H9 (cell line): Measurements from ENCODE around the gene PIK3R5. TPM values are rescaled to one million over a fixed set of nuclear protein-coding genes. Genes with fewer than 3 reads are reported as not detected.

ENCODE experiments used
- DNase-seq: peaks from one replicate; pipeline ENCODE4 v3.0.0-alpha.2; 2017
- H2AFZ ChIP-seq: one replicate; pipeline ENCODE4 v1.6.1; 2013; ENCODE audit warnings: mild to moderate bottlenecking, low read length, control low read depth, moderate library complexity
- H2AK5ac ChIP-seq: 2 replicates; pipeline ENCODE4 v1.6.1; 2013; ENCODE audit warnings: low read length, control low read depth, mixed read lengths; ENCODE audit not compliant: insufficient read length
- H2BK120ac ChIP-seq: one replicate; pipeline ENCODE4 v1.6.1; 2013; ENCODE audit warnings: low read depth, mild to moderate bottlenecking, low read length, control low read depth, inconsistent platforms; ENCODE audit not compliant: poor library complexity, severe bottlenecking
- H2BK12ac ChIP-seq: 2 replicates; pipeline ENCODE4 v1.6.1; 2013; ENCODE audit warnings: low read length, control low read depth, mixed read lengths, low read depth; ENCODE audit not compliant: insufficient read length
- H2BK15ac ChIP-seq: 2 replicates; pipeline ENCODE4 v1.6.1; 2013; ENCODE audit warnings: low read depth, low read length, control low read depth
- H2BK20ac ChIP-seq: one replicate; pipeline ENCODE4 v1.6.1; 2013; ENCODE audit warnings: low read depth, mild to moderate bottlenecking, low read length, control low read depth, inconsistent platforms; ENCODE audit not compliant: poor library complexity, severe bottlenecking
- H2BK5ac ChIP-seq: 2 replicates; pipeline ENCODE4 v1.6.1; 2013; ENCODE audit warnings: low read length, control low read depth, mixed read lengths; ENCODE audit not compliant: insufficient read length
- H3K14ac ChIP-seq: 2 replicates; pipeline ENCODE4 v1.6.1; 2013; ENCODE audit warnings: low read length, control low read depth; ENCODE audit not compliant: insufficient read depth
- H3K18ac ChIP-seq: 2 replicates; pipeline ENCODE4 v1.6.1; 2013; ENCODE audit warnings: low read depth, mild to moderate bottlenecking, mixed read lengths, low read length, control low read depth; ENCODE audit not compliant: insufficient read length
- H3K23ac ChIP-seq: 2 replicates; pipeline ENCODE4 v1.6.1; 2013; ENCODE audit warnings: low read length, control low read depth, mixed read lengths, low read depth; ENCODE audit not compliant: insufficient read length
- H3K23me2 ChIP-seq: 2 replicates; pipeline ENCODE4 v1.6.1; 2013; ENCODE audit warnings: low read depth, mild to moderate bottlenecking, mixed read lengths, low read length, control low read depth; ENCODE audit not compliant: insufficient read length, poor library complexity, severe bottlenecking
- H3K27ac ChIP-seq: 2 replicates; pipeline ENCODE4 v1.5.1; 2013; ENCODE audit warnings: low read length, control low read depth, mixed read lengths, low read depth; ENCODE audit not compliant: insufficient read length
- H3K27me3 ChIP-seq: 2 replicates; pipeline ENCODE4 v1.6.1; 2013; ENCODE audit warnings: low read length, control low read depth, inconsistent platforms; ENCODE audit not compliant: insufficient read depth
- H3K4ac ChIP-seq: 2 replicates; pipeline ENCODE4 v1.6.1; 2013; ENCODE audit warnings: low read depth, mild to moderate bottlenecking, control low read depth, inconsistent platforms, low read length, moderate library complexity
- H3K4me1 ChIP-seq: 2 replicates; pipeline ENCODE4 v1.6.1; 2013; ENCODE audit warnings: low read length, control low read depth, inconsistent platforms; ENCODE audit not compliant: insufficient read depth
- H3K4me2 ChIP-seq: 2 replicates; pipeline ENCODE4 v1.6.1; 2013; ENCODE audit warnings: low read length, control low read depth, mixed read lengths; ENCODE audit not compliant: insufficient read length, insufficient read depth
- H3K56ac ChIP-seq: 2 replicates; pipeline ENCODE4 v1.6.1; 2013; ENCODE audit warnings: low read depth, mild to moderate bottlenecking, mixed read lengths, low read length, control low read depth; ENCODE audit not compliant: insufficient read length
- H3K79me1 ChIP-seq: 2 replicates; pipeline ENCODE4 v1.6.1; 2013; ENCODE audit warnings: low read depth, mild to moderate bottlenecking, moderate library complexity, low read length, control low read depth, inconsistent platforms; ENCODE audit not compliant: insufficient read depth, poor library complexity, severe bottlenecking
- H3K79me2 ChIP-seq: 2 replicates; pipeline ENCODE4 v1.6.1; 2013; ENCODE audit warnings: low read length, control low read depth, inconsistent platforms; ENCODE audit not compliant: insufficient read depth
- H3K9ac ChIP-seq: 2 replicates; pipeline ENCODE4 v1.6.1; 2013; ENCODE audit warnings: low read length, control low read depth, mixed read lengths; ENCODE audit not compliant: insufficient read length; ENCODE audit errors: extremely low read depth
- H3K9me3 ChIP-seq: one replicate; pipeline ENCODE4 v1.6.1; 2013; ENCODE audit warnings: low read depth, low read length, inconsistent platforms; ENCODE audit not compliant: control insufficient read depth
- H3T11ph ChIP-seq: one replicate; pipeline ENCODE4 v1.6.1; 2013; ENCODE audit warnings: mild to moderate bottlenecking, low read length, control low read depth, inconsistent platforms
- H4K20me1 ChIP-seq: one replicate; pipeline ENCODE4 v1.6.1; 2013; ENCODE audit not compliant: control insufficient read depth, insufficient read length, insufficient read depth
- H4K5ac ChIP-seq: 2 replicates; pipeline ENCODE4 v1.6.1; 2013; ENCODE audit warnings: low read depth, mild to moderate bottlenecking, mixed read lengths, low read length, control low read depth; ENCODE audit not compliant: insufficient read length
- H4K8ac ChIP-seq: replicated peaks from 2 replicates; pipeline ENCODE4 v1.6.1; 2013; ENCODE audit warnings: low read length, control low read depth, mixed read lengths, low read depth; ENCODE audit not compliant: insufficient read length
- H4K91ac ChIP-seq: 2 replicates; pipeline ENCODE4 v1.6.1; 2013; ENCODE audit warnings: low read depth, mild to moderate bottlenecking, moderate library complexity, mixed read lengths, low read length, control low read depth; ENCODE audit not compliant: insufficient read length
- H3K27ac Mint-ChIP-seq, 3 experiments: 2 replicates in 2 of 3; 3 replicates in 1 of 3; pipeline ENCODE4 v1.8.0; 2020 to 2021; ENCODE audit warnings: mixed read lengths in 3 of 3, mild to moderate bottlenecking in 1 of 3, moderate library complexity in 1 of 3
- H3K27me3 Mint-ChIP-seq: 2 replicates; pipeline ENCODE4 v1.8.0; 2021; ENCODE audit warnings: low read depth, mild to moderate bottlenecking, moderate library complexity, mixed read lengths
- H3K36me3 Mint-ChIP-seq, 3 experiments: 2 replicates in 2 of 3; 3 replicates in 1 of 3; pipeline ENCODE4 v1.8.0; 2020 to 2021; ENCODE audit warnings: low read depth in 3 of 3, mixed read lengths in 3 of 3; ENCODE audit not compliant: insufficient read depth in 1 of 3
- H3K4me1 Mint-ChIP-seq, 2 experiments: 2 replicates each; pipeline ENCODE4 v1.8.0; 2020; ENCODE audit warnings: mixed read lengths in 2 of 2
- H3K4me3 Mint-ChIP-seq, 2 experiments: 2 replicates in 1 of 2; 3 replicates in 1 of 2; pipeline ENCODE4 v1.8.0; 2020 to 2021; ENCODE audit warnings: mild to moderate bottlenecking in 2 of 2, mixed read lengths in 2 of 2, moderate library complexity in 1 of 2
- H3K9me3 Mint-ChIP-seq, 2 experiments: 2 replicates in 1 of 2; 3 replicates in 1 of 2; pipeline ENCODE4 v1.8.0; 2020; ENCODE audit warnings: mild to moderate bottlenecking in 2 of 2, mixed read lengths in 2 of 2, moderate library complexity in 1 of 2
- WGBS: extraction: QIAGEN DNeasy Blood & Tissue Kit; methylation state at CpG from one replicate; pipeline ENCODE4 v1.1.7; 2013; ENCODE audit warnings: missing lambda C conversion rate, low lambda C conversion rate, mixed read lengths; ENCODE audit not compliant: insufficient read length; ENCODE audit errors: extremely low coverage; 5-methylcytosine and 5-hydroxymethylcytosine counted together
- total RNA-seq: library from RNA; stranded (reverse); gene quantifications from 2 replicates; pipeline ENCODE4 v1.2.1, GENCODE V29; 2021
- TF ChIP-seq, protein P1 (sequence below): fragments of 200-600 bp; sonication (generic); conservative IDR thresholded peaks from 3 replicates; pipeline ENCODE4 v1.8.0; 2021; ENCODE audit warnings: antibody characterized with exemption, mild to moderate bottlenecking

PIK3R5 gene
- total RNA-seq, 1 experiment from 2014 or later: 1.4 TPM

- no peak overlapping the region for H3K14ac ChIP-seq
- H3K27me3 ChIP-seq: no peaks in the 10 kb centered on the region
- H2BK5ac ChIP-seq: no peak overlapping the region
- H3K4ac ChIP-seq: no peak overlapping the region
- H2BK20ac ChIP-seq: no peak overlapping the region
- no CpG with 5 or more reads among the region's 3 CpGs for WGBS
- H3K79me2 ChIP-seq: no peaks in the 10 kb centered on the region
- no peaks in the 10 kb centered on the region for H3K4me1 Mint-ChIP-seq
- H3K27me3 Mint-ChIP-seq: peaks cover 6% of the 10 kb centered on the region
- TF ChIP-seq, protein P1, sequence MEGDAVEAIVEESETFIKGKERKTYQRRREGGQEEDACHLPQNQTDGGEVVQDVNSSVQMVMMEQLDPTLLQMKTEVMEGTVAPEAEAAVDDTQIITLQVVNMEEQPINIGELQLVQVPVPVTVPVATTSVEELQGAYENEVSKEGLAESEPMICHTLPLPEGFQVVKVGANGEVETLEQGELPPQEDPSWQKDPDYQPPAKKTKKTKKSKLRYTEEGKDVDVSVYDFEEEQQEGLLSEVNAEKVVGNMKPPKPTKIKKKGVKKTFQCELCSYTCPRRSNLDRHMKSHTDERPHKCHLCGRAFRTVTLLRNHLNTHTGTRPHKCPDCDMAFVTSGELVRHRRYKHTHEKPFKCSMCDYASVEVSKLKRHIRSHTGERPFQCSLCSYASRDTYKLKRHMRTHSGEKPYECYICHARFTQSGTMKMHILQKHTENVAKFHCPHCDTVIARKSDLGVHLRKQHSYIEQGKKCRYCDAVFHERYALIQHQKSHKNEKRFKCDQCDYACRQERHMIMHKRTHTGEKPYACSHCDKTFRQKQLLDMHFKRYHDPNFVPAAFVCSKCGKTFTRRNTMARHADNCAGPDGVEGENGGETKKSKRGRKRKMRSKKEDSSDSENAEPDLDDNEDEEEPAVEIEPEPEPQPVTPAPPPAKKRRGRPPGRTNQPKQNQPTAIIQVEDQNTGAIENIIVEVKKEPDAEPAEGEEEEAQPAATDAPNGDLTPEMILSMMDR: no peak
- no peaks in the 10 kb centered on the region for H3K79me1 ChIP-seq
- H4K5ac ChIP-seq: no peak overlapping the region
- no peak overlapping the region for H2BK15ac ChIP-seq
- no peaks in the 10 kb centered on the region for H3K4me1 ChIP-seq
- peaks cover 0 to 12% (median 4%) of the 10 kb centered on the region in 3 experiments; a peak in 3 of 7 replicates for H3K36me3 Mint-ChIP-seq
- H2AK5ac ChIP-seq: no peak overlapping the region
- no peak overlapping the region for H3K9ac ChIP-seq
- no peak overlapping the region for H3K4me3 Mint-ChIP-seq
- no peak overlapping the region for H3T11ph ChIP-seq
- H3K23ac ChIP-seq: no peak overlapping the region
- no peak overlapping the region for H3K27ac ChIP-seq
- H4K8ac ChIP-seq: no peak overlapping the region
- no peaks in the 10 kb centered on the region for H3K23me2 ChIP-seq
- no peaks in the 10 kb centered on the region for H3K9me3 ChIP-seq
- H3K9me3 Mint-ChIP-seq: peaks cover 11 to 18% of the 10 kb centered on the region in 2 experiments
- H3K18ac ChIP-seq: no peak overlapping the region
- H4K91ac ChIP-seq: no peak overlapping the region
- no peak overlapping the region for H2BK120ac ChIP-seq
- H3K4me2 ChIP-seq: no peak overlapping the region
- H4K20me1 ChIP-seq: no peaks in the 10 kb centered on the region
- no peak overlapping the region for H3K27ac Mint-ChIP-seq
- H2AFZ ChIP-seq: no peak overlapping the region
- DNase-seq: no peak
- no peak overlapping the region for H2BK12ac ChIP-seq
- H3K56ac ChIP-seq: no peak overlapping the region
Observed at GRCh38 chr17:8918807-8919465, 46.6 kb downstream of the PIK3R5 start.
